GM10847 (cell line): ENCODE data around the gene EXOC4.

Experiments used
- POLR2A ChIP-seq: IDR thresholded peaks from 2 replicates; pipeline ENCODE4 v1.6.1; 2011; ENCODE audit not compliant: insufficient read length; ENCODE audit errors: extremely low read depth

The EXOC4 gene

GRCh38 chr7:133973710-133974109 is 720.8 kb downstream of the EXOC4 start:
- no peak for TF ChIP-seq POLR2A

- TF ChIP-seq POLR2A: no peak
Observed at GRCh38 chr7:133975130-133975529, 722.3 kb downstream of the EXOC4 start.

- no peak for TF ChIP-seq POLR2A
Observed at GRCh38 chr7:133976140-133976539, 723.3 kb downstream of the EXOC4 start.

GRCh38 chr7:133977409-133978274 is 724.8 kb downstream of the EXOC4 start:
- no peak for TF ChIP-seq POLR2A

- no peak for TF ChIP-seq POLR2A
Observed at GRCh38 chr7:133978502-133979295, 725.8 kb downstream of the EXOC4 start.

DNA sequence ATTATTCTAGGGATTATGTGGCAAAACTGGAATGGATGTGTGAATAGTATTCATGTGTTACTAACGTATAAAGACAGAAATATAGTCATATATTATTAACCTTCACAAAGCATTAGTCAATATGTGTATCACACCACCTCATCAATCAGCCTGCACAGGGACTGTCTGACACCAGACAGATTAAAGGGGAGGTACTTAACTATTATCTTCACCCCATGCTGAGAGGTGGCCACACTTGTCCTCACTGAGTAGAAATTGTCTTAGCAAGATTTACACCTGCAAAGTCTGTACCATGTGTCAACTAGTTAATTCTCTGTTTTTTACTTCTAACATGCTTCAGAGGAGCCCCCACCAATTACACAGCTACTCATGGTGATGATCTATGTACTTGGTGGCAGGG is 727.9 kb downstream of the EXOC4 start:
- TF ChIP-seq POLR2A: no peak

GRCh38 chr7:133983685-133984419 is 731.0 kb downstream of the EXOC4 start:
- TF ChIP-seq POLR2A: no peak

DNA sequence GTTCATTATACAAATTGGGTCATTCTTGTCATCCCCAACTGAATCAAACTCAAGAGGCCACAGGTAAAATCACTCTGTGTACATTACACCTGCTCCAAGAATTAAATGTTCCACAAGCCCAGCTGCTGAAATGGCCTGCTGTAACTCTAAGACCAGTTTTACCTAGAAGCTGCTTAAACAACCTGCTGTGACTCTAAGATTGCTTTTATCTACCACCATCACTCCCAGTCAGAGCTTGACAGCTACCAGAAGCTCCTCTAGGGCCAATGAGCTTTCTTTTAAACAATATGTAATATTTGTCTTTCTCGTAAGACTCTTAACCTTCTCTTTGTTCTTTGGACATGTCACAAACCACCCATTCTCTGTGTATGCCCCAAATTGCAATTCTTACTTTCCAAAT is 732.4 kb downstream of the EXOC4 start:
- no peak for TF ChIP-seq POLR2A

- TF ChIP-seq POLR2A: no peak
Observed at GRCh38 chr7:133987582-133987981, 734.7 kb downstream of the EXOC4 start.

DNA sequence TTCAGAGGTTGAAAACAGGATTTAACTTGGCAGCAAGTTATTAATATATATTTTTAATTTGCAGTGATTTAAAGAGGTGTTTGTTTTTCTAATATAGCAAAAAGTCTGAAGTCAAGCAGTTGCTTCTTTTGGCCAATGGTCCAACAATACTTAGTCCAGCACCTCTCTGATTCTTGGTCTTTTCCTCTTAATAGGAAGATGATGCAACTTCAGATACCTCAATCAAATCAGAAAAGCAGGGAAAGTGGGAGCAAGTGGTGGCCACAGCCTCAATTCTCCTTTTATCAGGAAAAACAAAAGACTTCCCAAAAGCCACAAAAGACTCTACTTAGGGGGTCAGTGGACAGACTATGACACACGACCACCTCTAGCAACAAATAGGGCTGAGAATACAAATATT is 740.7 kb downstream of the EXOC4 start:
- TF ChIP-seq POLR2A: no peak

DNA sequence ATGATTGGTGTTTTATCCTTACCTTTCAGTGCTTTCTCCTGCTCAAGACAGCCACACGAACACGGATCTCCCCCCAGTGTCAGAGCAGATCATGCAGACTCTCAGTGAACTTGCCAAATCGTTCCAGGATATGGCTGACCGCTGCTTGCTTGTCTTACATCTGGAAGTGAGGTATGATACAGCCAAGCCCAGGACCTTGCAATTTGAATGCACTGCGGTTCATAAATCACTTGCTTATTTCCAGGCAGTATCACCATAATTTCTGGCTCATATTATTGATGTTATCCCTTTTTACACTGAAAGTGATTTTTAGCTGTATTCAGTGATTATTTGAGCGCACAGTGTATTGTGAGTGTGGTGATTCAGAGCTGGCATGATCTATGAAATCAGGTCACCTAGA is 744.6 kb downstream of the EXOC4 start:
- TF ChIP-seq POLR2A: no peak

DNA sequence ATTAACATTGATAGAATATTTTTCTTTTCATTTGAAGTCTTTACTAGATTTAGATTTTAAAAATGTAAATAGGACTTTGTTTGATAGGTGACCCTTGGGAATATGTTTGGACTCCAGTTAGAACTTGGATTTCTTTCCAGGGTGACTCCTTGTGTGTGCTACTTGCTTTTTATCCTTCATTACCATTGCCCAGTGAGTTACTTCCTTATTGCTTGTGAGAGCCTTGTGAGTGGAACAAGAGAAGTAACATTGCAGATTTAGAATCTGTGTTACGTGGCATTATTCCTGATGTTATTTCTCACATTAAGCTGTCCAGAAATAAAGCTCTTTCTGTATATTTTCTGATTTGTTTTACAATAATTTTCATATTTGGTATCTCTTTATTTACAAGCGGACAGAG is 746.3 kb downstream of the EXOC4 start:
- TF ChIP-seq POLR2A: no peak

DNA sequence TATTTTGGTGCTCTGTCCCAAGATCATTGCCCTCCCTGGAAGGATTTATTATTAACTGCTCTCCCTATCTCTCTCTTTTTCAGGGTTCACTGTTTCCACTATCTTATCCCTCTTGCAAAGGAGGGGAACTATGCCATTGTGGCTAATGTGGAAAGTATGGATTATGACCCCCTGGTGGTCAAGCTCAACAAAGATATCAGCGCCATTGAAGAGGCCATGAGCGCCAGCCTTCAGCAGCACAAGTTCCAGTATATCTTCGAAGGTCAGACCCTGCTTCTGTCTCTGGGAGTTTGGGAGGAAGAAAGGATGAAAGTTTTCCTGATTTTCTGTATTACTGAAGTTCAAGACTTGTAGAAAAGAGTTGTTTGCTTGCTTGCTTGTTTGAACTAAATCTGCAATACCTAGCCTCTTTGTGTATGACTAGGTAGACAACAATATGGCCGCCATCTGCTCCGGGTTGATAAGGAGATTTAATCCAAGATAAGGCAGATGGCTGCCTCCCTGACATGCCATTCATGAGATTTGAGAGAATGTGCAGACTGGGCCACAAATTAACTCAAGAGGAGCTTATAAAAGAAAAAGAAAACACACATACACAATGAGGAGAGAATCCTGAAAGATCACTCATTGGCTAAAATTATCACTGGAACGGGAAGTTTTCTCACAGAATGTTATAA is 752.1 kb downstream of the EXOC4 start:
- no peak for TF ChIP-seq POLR2A

GRCh38 chr7:134009314-134010110 is 756.6 kb downstream of the EXOC4 start:
- no peak for TF ChIP-seq POLR2A
